Heart left ventricle (tissue), 13 donors: ENCODE data around the gene B9D2.

Source experiments
- CTCF ChIP-seq, 12 donors: fragments of 200-600 bp; sonication (generic) in 4 of 12; IDR thresholded peaks; one replicate each; pipeline versions ENCODE4 v1.5.0 to v1.8.0; 2018 to 2022; ENCODE audit warnings: antibody characterized with exemption in 12 of 12, mild to moderate bottlenecking in 5 of 12
- POLR2A ChIP-seq, 2 donors: fragments of 450-650 bp; IDR thresholded peaks; one replicate each; pipeline ENCODE4 v1.6.1; 2017; ENCODE audit warnings: antibody characterized with exemption in 2 of 2, mild to moderate bottlenecking in 2 of 2, moderate library complexity in 2 of 2
- donor health status: ischemic (EF 13 %, LVEDD 7.1; RV severe dilation, severe dysfunction).
- donor health status: DM: no; HTN: yes; CAD: no.
- donor health status: DM: no; HTN: no; CAD: no.
- donor health status: ischemic (EF 25% LVEDD 6.9; RV normal size, moderate dysfunction).
- donor health status: ischemic (EF 25% LVEDD 5.7; RV mildly dilated, moderate dysfunction).
- donor health status: ischemic (EF 35%, LVEDD 5.7; RV mildly dilated, moderate dysfunction).
- donor health status: nonischemic (EF 11% LVEDD 7.7; RV severe dilation, severe dysfunction).
- donor health status: DM: yes; HTN: yes; CAD: no.
- donor health status: PGD.
- donor health status: ischemic (EF 29% LVEDD 5.4; RV normal size, mild dysfunction).
- donor health status: nonischemic (EF 23%, LVEDD 6.1; RV moderate dilation, normal function).

DNA sequence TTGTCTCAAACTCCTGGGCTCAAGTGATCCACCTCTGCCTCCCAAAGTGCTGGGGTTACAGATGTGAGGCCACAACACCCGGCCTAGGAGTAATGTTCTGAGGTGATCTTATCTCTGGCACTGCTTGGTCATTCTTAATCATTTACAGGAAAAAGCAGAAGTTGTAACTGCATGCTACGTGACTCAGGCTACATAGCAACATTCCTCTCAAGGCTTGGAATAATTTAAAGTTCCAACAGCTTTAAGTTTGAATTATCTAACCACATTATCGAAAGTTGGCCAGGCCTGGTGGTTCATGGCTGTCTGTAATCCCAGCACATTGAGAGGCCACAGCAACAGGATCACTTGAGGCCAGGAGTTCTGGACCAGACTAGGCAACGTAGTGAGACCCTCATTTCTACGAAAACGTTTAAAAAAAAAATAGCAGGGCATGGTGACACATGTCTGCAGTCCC lies 3.9 kb upstream of the B9D2 start:
- TF ChIP-seq CTCF (IDR thresholded peaks at IDR 0.05) (no peak), POLR2A (IDR thresholded peaks at IDR 0.05) (no peak)
